ENCODE results near the gene PLXNA1. TPM values are rescaled to one million over a fixed set of nuclear protein-coding genes. Genes with fewer than 3 reads are reported as not detected.

PLXNA1 gene
- total and polyA plus RNA-seq, 10 of the 15 experiments (the other 5 are each of a cell fraction or from before 2014, with no cell fraction given): 0.03 to 16.4 (median 2.5) TPM

DNA sequence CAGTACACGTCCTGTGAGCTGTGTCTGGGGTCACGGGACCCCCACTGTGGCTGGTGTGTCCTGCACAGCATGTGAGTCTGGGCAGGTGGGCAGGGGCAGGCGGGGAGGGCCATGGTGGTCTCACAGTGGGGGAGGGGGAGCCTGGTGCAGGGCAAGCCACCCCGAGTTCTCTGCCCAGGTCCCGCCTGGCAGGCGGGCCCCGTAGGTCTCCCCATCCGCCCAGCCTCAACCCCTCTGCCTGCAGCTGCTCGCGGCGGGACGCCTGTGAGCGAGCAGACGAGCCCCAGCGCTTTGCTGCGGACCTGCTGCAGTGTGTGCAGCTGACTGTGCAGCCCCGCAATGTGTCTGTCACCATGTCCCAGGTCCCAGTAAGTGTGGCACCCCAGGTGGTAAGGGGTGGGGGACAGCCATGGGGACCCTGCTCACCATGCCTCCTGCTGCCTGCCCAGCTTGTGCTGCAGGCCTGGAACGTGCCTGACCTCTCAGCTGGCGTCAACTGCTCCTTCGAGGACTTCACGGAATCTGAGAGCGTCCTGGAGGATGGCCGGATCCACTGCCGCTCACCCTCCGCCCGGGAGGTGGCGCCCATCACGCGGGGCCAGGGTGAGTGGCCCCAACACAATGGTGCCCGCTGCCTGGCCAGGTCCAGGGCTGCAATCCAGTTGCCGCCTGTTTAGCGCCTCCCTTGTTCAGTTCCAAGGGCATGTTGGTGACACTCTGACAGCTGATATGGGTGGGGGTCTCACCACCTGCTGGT is 21.9 kb downstream of the PLXNA1 start (continued):
- TF ChIP-seq, protein P1, sequence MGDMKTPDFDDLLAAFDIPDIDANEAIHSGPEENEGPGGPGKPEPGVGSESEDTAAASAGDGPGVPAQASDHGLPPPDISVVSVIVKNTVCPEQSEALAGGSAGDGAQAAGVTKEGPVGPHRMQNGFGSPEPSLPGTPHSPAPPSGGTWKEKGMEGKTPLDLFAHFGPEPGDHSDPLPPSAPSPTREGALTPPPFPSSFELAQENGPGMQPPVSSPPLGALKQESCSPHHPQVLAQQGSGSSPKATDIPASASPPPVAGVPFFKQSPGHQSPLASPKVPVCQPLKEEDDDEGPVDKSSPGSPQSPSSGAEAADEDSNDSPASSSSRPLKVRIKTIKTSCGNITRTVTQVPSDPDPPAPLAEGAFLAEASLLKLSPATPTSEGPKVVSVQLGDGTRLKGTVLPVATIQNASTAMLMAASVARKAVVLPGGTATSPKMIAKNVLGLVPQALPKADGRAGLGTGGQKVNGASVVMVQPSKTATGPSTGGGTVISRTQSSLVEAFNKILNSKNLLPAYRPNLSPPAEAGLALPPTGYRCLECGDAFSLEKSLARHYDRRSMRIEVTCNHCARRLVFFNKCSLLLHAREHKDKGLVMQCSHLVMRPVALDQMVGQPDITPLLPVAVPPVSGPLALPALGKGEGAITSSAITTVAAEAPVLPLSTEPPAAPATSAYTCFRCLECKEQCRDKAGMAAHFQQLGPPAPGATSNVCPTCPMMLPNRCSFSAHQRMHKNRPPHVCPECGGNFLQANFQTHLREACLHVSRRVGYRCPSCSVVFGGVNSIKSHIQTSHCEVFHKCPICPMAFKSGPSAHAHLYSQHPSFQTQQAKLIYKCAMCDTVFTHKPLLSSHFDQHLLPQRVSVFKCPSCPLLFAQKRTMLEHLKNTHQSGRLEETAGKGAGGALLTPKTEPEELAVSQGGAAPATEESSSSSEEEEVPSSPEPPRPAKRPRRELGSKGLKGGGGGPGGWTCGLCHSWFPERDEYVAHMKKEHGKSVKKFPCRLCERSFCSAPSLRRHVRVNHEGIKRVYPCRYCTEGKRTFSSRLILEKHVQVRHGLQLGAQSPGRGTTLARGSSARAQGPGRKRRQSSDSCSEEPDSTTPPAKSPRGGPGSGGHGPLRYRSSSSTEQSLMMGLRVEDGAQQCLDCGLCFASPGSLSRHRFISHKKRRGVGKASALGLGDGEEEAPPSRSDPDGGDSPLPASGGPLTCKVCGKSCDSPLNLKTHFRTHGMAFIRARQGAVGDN (IDR thresholded peaks at IDR 0.05): no peak
- TF ChIP-seq CHD2 (IDR thresholded peaks at IDR 0.05; ENCODE audit: borderline replicate concordance, low read depth, low read length) (no peak), ASH2L (IDR thresholded peaks at IDR 0.05; ENCODE audit: borderline replicate concordance, low read depth) (no peak), DPF2 (IDR thresholded peaks at IDR 0.05) (no peak), NRF1 (conservative IDR thresholded peaks at IDR 0.05; ENCODE audit: low read depth, low read length) (no peak), RFX5 (IDR thresholded peaks at IDR 0.05; ENCODE audit: low read depth, low read length) (no peak), SMAD1 (IDR thresholded peaks at IDR 0.05; ENCODE audit: low read depth, partially characterized antibody) (no peak)

GRCh38 chr3:127005864-127006500 is 23.1 kb downstream of the PLXNA1 start:
- BruUV-seq (replicated peaks): no TSS peak
- SMC1A ChIA-PET (ENCODE audit: uncharacterized antibody, unreplicated experiment): no interaction called here
- 84% methylated on average over 17 of the region's 17 CpGs for WGBS (ENCODE audit: insufficient coverage, insufficient replicate concordance, low lambda C conversion rate, missing lambda C conversion rate)
- Histone ChIP-seq H3K9ac (ENCODE audit: control insufficient read depth, insufficient read depth, low read length) (no peak overlapping the region), H3K36me3 (ENCODE audit: control insufficient read depth in 2 of 2, insufficient read depth in 2 of 2, low read length in 1 of 2) (peaks cover 0 to 10% of the 10 kb centered on the region in 2 experiments; a peak in 2 of 4 replicates), H2AFZ (ENCODE audit: control insufficient read depth, low read depth, low read length) (no peak overlapping the region), H3K27ac (ENCODE audit: control insufficient read depth, insufficient read depth) (no peak overlapping the region), H3K9me3 (replicated peaks; ENCODE audit: control insufficient read depth, insufficient read depth, low read length) (no peaks in the 10 kb centered on the region), H3K4me1 (ENCODE audit: control insufficient read depth, insufficient read depth, low read length) (peaks cover 7% of the 10 kb centered on the region), H3K79me2 (ENCODE audit: control insufficient read depth, insufficient read depth, low read length) (no peaks in the 10 kb centered on the region), H4K20me1 (ENCODE audit: control insufficient read depth, insufficient read depth) (no peaks in the 10 kb centered on the region), H3K4me2 (ENCODE audit: control insufficient read depth, insufficient read depth) (no peak overlapping the region), H3K27me3 (replicated peaks in 1 of 2; ENCODE audit: control insufficient read depth in 2 of 2, insufficient read depth in 2 of 2, low read length in 1 of 2) (no peaks in the 10 kb centered on the region), H3K4me3 (no peak overlapping the region)
- no peak for DNase-seq (ENCODE audit: low read depth, low spot score)
- in situ Hi-C loops (cut with MboI): no loop called here
- POLR2A ChIA-PET: no interaction called here
- CTCF ChIA-PET: no interaction called here
- intact Hi-C loops (cut with micrococcal nuclease; ENCODE audit: unreplicated experiment): no loop called here
- no peak for FAIRE-seq
- no peak for ATAC-seq
- RAD21 ChIA-PET (ENCODE audit: unreplicated experiment): no interaction called here
- TF ChIP-seq, protein P2, sequence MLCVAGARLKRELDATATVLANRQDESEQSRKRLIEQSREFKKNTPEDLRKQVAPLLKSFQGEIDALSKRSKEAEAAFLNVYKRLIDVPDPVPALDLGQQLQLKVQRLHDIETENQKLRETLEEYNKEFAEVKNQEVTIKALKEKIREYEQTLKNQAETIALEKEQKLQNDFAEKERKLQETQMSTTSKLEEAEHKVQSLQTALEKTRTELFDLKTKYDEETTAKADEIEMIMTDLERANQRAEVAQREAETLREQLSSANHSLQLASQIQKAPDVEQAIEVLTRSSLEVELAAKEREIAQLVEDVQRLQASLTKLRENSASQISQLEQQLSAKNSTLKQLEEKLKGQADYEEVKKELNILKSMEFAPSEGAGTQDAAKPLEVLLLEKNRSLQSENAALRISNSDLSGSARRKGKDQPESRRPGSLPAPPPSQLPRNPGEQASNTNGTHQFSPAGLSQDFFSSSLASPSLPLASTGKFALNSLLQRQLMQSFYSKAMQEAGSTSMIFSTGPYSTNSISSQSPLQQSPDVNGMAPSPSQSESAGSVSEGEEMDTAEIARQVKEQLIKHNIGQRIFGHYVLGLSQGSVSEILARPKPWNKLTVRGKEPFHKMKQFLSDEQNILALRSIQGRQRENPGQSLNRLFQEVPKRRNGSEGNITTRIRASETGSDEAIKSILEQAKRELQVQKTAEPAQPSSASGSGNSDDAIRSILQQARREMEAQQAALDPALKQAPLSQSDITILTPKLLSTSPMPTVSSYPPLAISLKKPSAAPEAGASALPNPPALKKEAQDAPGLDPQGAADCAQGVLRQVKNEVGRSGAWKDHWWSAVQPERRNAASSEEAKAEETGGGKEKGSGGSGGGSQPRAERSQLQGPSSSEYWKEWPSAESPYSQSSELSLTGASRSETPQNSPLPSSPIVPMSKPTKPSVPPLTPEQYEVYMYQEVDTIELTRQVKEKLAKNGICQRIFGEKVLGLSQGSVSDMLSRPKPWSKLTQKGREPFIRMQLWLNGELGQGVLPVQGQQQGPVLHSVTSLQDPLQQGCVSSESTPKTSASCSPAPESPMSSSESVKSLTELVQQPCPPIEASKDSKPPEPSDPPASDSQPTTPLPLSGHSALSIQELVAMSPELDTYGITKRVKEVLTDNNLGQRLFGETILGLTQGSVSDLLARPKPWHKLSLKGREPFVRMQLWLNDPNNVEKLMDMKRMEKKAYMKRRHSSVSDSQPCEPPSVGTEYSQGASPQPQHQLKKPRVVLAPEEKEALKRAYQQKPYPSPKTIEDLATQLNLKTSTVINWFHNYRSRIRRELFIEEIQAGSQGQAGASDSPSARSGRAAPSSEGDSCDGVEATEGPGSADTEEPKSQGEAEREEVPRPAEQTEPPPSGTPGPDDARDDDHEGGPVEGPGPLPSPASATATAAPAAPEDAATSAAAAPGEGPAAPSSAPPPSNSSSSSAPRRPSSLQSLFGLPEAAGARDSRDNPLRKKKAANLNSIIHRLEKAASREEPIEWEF (IDR thresholded peaks at IDR 0.05; ENCODE audit: insufficient replicate concordance, low read depth, low read length): no peak
- TF ChIP-seq MYC (IDR thresholded peaks at IDR 0.05; ENCODE audit: insufficient read depth, insufficient read length, insufficient replicate concordance, low read length, severe bottlenecking): no peak
- TF ChIP-seq ZNF24 (IDR thresholded peaks at IDR 0.05): no peak
- no peak for TF ChIP-seq MXI1 (IDR thresholded peaks at IDR 0.05; ENCODE audit: low read depth, low read length)
- no peak for TF ChIP-seq YBX1 (IDR thresholded peaks at IDR 0.05)
- TF ChIP-seq SUZ12 (IDR thresholded peaks at IDR 0.05; ENCODE audit: unreplicated experiment): no peak
